ENCODE results near the gene ADNP2. TPM values are rescaled to one million over a fixed set of nuclear protein-coding genes. Genes with fewer than 3 reads are reported as not detected.

ADNP2 gene
- total RNA-seq, 1 donor from 2014 or later = 19.2 TPM

DNA sequence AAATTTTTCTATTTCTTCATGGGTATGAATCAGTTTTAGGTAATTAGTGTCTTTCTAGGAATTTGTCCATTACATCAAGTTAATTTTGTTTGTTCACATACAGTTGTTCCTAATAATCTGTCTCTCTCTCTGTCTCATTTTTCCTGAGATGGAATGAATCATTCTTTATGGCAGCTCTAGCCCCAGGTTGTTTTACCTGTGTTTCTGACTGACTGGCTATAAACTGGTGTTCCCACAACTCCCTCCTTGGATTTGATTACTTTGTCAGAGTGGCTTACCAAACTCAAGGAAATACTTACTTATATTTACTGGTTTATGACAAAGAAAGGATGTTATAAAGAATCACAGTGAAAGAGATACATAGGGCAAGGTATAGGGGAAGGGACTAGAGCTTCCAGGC is 15.1 kb downstream of the ADNP2 start:
- no peak for DNase-seq (ENCODE audit: extremely low spot score, unreplicated experiment)
- Mint-ChIP-seq H3K4me1 (ENCODE audit: unreplicated experiment) (peaks cover 3% of the 10 kb centered on the region), H3K9me3 (ENCODE audit: unreplicated experiment) (peaks cover 5% of the 10 kb centered on the region), H3K36me3 (ENCODE audit: unreplicated experiment) (peaks cover 37% of the 10 kb centered on the region), H3K27me3 (ENCODE audit: unreplicated experiment) (no peaks in the 10 kb centered on the region), H3K27ac (ENCODE audit: unreplicated experiment) (no peak overlapping the region), H3K4me3 (ENCODE audit: unreplicated experiment) (no peak overlapping the region)
- TF ChIP-seq, protein P1, sequence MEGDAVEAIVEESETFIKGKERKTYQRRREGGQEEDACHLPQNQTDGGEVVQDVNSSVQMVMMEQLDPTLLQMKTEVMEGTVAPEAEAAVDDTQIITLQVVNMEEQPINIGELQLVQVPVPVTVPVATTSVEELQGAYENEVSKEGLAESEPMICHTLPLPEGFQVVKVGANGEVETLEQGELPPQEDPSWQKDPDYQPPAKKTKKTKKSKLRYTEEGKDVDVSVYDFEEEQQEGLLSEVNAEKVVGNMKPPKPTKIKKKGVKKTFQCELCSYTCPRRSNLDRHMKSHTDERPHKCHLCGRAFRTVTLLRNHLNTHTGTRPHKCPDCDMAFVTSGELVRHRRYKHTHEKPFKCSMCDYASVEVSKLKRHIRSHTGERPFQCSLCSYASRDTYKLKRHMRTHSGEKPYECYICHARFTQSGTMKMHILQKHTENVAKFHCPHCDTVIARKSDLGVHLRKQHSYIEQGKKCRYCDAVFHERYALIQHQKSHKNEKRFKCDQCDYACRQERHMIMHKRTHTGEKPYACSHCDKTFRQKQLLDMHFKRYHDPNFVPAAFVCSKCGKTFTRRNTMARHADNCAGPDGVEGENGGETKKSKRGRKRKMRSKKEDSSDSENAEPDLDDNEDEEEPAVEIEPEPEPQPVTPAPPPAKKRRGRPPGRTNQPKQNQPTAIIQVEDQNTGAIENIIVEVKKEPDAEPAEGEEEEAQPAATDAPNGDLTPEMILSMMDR (IDR thresholded peaks at IDR 0.05) = no peak

DNA sequence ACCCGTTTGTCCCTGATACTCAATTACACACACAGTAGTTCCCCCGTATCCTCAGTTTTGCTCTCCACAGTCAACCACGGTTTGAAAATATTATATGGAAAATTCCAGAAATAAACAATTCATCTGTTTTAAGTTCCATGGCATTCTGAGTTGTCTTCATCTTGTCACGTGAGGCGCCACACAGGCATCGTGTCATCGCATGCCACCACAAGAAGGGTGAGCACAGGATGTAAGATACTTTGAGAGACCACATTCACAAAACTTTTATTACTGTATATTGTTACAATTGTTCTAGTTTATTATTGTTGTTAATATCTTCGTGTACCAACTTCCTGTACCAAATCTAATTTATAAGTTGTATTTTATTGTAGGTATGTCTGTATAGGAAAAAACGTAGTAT is 17.7 kb downstream of the ADNP2 start:
- no peak overlapping the region for H3K27ac Mint-ChIP-seq (ENCODE audit: unreplicated experiment)
- peaks cover 5% of the 10 kb centered on the region for H3K9me3 Mint-ChIP-seq (ENCODE audit: unreplicated experiment)
- H3K27me3 Mint-ChIP-seq (ENCODE audit: unreplicated experiment) = no peaks in the 10 kb centered on the region
- peaks cover 12% of the 10 kb centered on the region for H3K4me1 Mint-ChIP-seq (ENCODE audit: unreplicated experiment)
- H3K4me3 Mint-ChIP-seq (ENCODE audit: unreplicated experiment) = no peak overlapping the region
- TF ChIP-seq, protein P1 (IDR thresholded peaks at IDR 0.05) = no peak
- no peak for DNase-seq (ENCODE audit: extremely low spot score, unreplicated experiment)
- H3K36me3 Mint-ChIP-seq (ENCODE audit: unreplicated experiment) = peaks cover 30% of the 10 kb centered on the region

DNA sequence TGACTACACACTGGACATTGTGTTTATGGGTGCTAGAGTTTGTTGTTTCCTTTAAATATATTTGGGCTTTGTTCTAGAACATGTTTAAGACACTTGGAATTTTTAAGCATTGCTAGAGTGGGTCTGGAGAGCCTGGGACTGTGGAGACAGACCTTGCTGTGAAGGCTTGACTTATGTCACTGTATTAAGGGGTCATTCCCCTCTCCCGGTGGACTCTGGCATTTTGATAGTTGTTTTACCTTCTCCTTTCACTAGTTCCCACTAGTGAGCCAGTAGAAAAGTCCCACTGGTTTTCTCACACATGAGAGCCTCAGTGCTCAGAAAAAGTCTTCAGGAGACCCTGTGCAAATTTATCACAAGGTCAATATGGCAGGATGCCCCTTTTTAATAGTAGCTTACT is 18.6 kb downstream of the ADNP2 start:
- no peak for DNase-seq (ENCODE audit: extremely low spot score, unreplicated experiment)
- Mint-ChIP-seq H3K4me1 (ENCODE audit: unreplicated experiment) (peaks cover 11% of the 10 kb centered on the region), H3K27ac (ENCODE audit: unreplicated experiment) (no peak overlapping the region), H3K4me3 (ENCODE audit: unreplicated experiment) (no peak overlapping the region), H3K9me3 (ENCODE audit: unreplicated experiment) (peaks cover 5% of the 10 kb centered on the region), H3K27me3 (ENCODE audit: unreplicated experiment) (no peaks in the 10 kb centered on the region), H3K36me3 (ENCODE audit: unreplicated experiment) (peaks cover 26% of the 10 kb centered on the region)
- TF ChIP-seq, protein P1 (IDR thresholded peaks at IDR 0.05) = no peak

DNA sequence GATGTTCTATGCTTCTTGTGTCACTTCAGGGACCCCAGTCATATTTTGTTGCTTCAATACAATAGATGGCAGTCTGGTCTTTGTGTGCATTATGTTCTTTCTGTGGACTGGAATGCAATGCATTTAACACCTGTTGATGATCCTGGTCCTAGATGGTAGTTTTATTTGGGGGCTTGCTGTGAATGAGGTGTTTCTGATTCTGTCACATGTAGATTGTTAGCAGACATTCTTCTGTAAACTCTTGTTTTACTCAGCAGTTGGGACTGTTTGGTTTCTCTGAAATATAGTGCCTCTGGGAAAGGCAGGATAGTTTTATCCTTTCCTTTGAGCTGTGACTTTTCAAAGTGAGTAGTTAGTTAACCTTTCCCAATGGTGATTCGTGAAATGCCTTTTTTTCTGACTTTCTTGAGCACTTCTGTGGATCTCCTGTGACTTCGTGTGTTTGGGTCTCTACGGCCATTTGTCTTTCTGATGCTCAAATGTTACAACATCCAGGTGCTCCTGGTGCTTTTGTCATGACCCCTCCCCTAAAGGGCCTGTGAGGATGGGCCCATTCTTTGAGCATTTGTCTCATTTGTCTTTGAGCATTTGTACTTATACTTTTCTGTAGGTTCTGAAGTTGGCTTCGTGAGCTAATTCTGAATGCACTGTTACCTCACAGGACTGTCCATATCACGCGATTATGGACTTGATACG is 20.8 kb downstream of the ADNP2 start:
- H3K27ac Mint-ChIP-seq (ENCODE audit: unreplicated experiment) = no peak overlapping the region
- H3K36me3 Mint-ChIP-seq (ENCODE audit: unreplicated experiment) = peaks cover 26% of the 10 kb centered on the region
- H3K4me1 Mint-ChIP-seq (ENCODE audit: unreplicated experiment) = peaks cover 11% of the 10 kb centered on the region
- no peak for DNase-seq (ENCODE audit: extremely low spot score, unreplicated experiment)
- no peak overlapping the region for H3K4me3 Mint-ChIP-seq (ENCODE audit: unreplicated experiment)
- H3K27me3 Mint-ChIP-seq (ENCODE audit: unreplicated experiment) = no peaks in the 10 kb centered on the region
- H3K9me3 Mint-ChIP-seq (ENCODE audit: unreplicated experiment) = peaks cover 5% of the 10 kb centered on the region
- TF ChIP-seq, protein P1 (IDR thresholded peaks at IDR 0.05) = no peak

DNA sequence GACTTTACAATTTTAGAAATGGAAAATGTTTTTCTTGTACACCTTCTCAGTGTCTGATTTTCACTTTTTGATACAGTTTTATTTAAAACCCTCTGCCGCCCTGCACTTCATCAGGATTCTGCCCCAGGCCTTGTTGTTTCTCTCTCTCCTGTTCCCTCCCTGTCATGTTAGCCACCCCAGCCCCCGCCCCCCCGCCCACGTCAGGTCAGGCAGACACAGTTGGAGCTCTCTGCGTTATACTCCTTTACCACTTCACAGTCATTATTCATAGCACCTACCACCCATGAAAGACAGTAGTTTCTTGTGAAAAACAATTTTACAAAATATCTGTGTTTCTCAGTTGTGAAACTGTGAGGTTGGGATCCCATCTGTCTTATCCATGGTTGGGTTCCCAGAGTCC is 21.5 kb downstream of the ADNP2 start:
- no peak for DNase-seq (ENCODE audit: extremely low spot score, unreplicated experiment)
- Mint-ChIP-seq H3K4me1 (ENCODE audit: unreplicated experiment) (peaks cover 11% of the 10 kb centered on the region), H3K27me3 (ENCODE audit: unreplicated experiment) (no peaks in the 10 kb centered on the region), H3K9me3 (ENCODE audit: unreplicated experiment) (peaks cover 5% of the 10 kb centered on the region), H3K27ac (ENCODE audit: unreplicated experiment) (no peak overlapping the region), H3K4me3 (ENCODE audit: unreplicated experiment) (no peak overlapping the region), H3K36me3 (ENCODE audit: unreplicated experiment) (peaks cover 27% of the 10 kb centered on the region)
- TF ChIP-seq, protein P1 (IDR thresholded peaks at IDR 0.05) = no peak

All from osteocyte (in vitro differentiated cells).